ENCODE results near the gene BLOC1S4.
A peak's percentile ranks its signal among the peaks of the same experiment; 100 is the strongest.
"Not testable (repeated sequence)": the region's sequence is repeated elsewhere in the genome, so short reads cannot be mapped to it uniquely, and the experiment has no call there.

Gene BLOC1S4

GRCh38 chr4:6716018-6716911 is at the start of gene BLOC1S4:
Gene BLOC1S4, plus strand, starts transcription at chr4:6716174. Its CDS starts 36 bp downstream, at chr4:6716210.
- DNase-seq, result peak; percentile 90

- DNase-seq, result peak; percentile 59
Observed at GRCh38 chr4:6668391-6668790, 47.6 kb upstream of the BLOC1S4 start.

GRCh38 chr4:6671648-6672047 is 44.3 kb upstream of the BLOC1S4 start:
- DNase-seq, result no peak

GRCh38 chr4:6672131-6672530 is 43.8 kb upstream of the BLOC1S4 start:
- no peak for DNase-seq

GRCh38 chr4:6672541-6673190 is 43.3 kb upstream of the BLOC1S4 start:
- DNase-seq, result not testable (repeated sequence)

GRCh38 chr4:6673191-6673659 is 42.7 kb upstream of the BLOC1S4 start:
- not testable (repeated sequence) for DNase-seq

GRCh38 chr4:6673660-6674499 is 42.1 kb upstream of the BLOC1S4 start:
- peak; percentile 91 for DNase-seq

- peak; percentile 11 for DNase-seq
Observed at GRCh38 chr4:6674500-6675149, 41.3 kb upstream of the BLOC1S4 start.

GRCh38 chr4:6676722-6677558 is 39.0 kb upstream of the BLOC1S4 start:
- no peak for DNase-seq

- DNase-seq, result no peak
Observed at GRCh38 chr4:6680372-6681034, 35.5 kb upstream of the BLOC1S4 start.

- DNase-seq, result no peak
Observed at GRCh38 chr4:6681191-6681590, 34.8 kb upstream of the BLOC1S4 start.

GRCh38 chr4:6682862-6683590 is 32.9 kb upstream of the BLOC1S4 start:
- no peak for DNase-seq

GRCh38 chr4:6684656-6685055 is 31.3 kb upstream of the BLOC1S4 start:
- no peak for DNase-seq

GRCh38 chr4:6686104-6686787 is 29.7 kb upstream of the BLOC1S4 start:
- no peak for DNase-seq

GRCh38 chr4:6687947-6688878 is 27.8 kb upstream of the BLOC1S4 start:
- DNase-seq, result peak; percentile 25

GRCh38 chr4:6688879-6689505 is 27.0 kb upstream of the BLOC1S4 start:
- no peak for DNase-seq

GRCh38 chr4:6689506-6689960 is 26.4 kb upstream of the BLOC1S4 start:
- no peak for DNase-seq

GRCh38 chr4:6692379-6692778 is 23.6 kb upstream of the BLOC1S4 start:
- no peak for DNase-seq
